GM19468 (cell line): ENCODE results near the gene ST3GAL3.
"Not testable (repeated sequence)": the region's sequence is repeated elsewhere in the genome, so short reads cannot be mapped to it uniquely, and the experiment has no call there.

Source experiments
- ATAC-seq: cut with Tn5 transposase; IDR thresholded peaks from one replicate; pipeline ENCODE4 v1.9.1; 2021; ENCODE audit warnings: mild to moderate bottlenecking, moderate library complexity, moderate number of reproducible peaks; ENCODE audit not compliant: unreplicated experiment; ENCODE audit errors: extremely low read depth

ST3GAL3 gene

DNA sequence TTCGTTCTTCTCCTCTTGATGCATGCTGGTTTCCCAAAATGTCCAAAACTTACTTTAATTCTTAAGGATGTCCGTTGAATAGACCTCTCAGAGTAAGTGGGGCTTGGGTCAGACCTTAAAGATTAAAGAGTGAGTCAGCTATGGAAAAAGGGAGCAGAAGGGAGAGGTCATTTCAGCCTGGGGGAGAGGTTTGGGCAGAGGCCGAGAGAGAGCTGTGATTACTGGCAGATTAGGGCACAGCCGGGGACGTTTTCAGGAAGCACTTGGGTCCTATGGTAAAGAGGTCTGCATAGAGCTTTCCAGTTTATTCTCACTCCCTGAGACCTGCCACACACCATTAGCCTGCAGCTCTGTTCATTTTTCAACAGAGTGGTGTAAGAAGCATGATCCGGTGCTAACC lies 14.0 kb upstream of the ST3GAL3 start:
- no peak for ATAC-seq

DNA sequence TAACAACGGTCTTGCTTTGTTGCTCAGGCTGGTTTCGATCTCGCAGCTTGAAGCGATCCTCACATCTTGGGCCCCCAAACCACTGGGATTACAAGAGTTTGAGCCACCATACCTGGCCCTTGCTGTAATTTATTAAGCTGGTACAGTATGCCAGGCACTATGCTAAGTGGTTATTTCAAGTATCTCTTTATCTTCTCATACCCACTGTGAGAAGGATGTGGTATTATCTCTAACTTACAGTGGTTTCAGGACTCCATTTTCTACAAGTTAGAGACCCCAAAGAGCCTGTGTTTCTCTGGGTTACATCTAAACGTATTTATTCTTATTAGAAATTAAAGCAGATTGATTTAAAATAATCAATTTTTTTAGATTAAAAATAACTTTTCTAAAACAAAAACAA lies 8.1 kb upstream of the ST3GAL3 start:
- ATAC-seq: no peak

DNA sequence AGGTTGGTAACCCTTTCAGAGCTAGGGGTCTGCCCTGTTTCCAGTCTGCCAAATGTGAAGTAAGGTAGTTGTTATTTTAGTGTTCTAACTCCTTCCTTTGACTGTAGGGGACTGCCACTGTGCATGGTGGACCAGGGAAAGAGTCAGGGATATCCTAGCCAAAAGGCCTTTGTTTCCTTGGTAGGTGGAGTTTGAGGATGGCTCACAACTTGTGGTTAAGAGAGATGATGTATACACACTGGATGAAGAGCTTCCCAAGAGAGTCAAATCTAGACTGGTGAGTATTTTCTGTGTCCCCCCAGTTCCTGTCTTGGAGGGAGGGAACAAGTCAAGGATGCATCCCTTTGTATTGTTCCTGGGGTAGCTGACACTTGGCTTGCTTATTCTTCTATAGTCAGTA lies 3.5 kb upstream of the ST3GAL3 start:
- no peak for ATAC-seq

DNA sequence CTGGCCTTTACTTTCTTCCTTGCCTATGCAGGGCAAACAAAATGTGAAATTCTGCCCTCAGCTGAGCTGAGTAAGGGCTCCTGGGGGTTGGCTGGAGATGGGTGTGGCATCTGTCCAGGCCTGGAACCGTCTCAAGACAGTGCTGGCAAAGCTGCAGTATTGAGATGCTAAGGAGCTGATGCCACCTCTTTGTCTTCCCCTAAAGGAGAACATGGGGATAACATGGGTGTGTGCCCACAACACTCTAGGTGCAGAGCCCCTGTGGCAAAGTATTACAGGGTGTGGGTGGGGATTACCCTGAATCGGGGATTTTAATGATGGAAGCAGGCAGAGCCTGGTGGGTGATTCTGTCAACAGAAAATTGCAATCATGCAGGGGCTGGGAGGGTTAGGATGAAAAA lies 2.5 kb upstream of the ST3GAL3 start:
- ATAC-seq: no peak

DNA sequence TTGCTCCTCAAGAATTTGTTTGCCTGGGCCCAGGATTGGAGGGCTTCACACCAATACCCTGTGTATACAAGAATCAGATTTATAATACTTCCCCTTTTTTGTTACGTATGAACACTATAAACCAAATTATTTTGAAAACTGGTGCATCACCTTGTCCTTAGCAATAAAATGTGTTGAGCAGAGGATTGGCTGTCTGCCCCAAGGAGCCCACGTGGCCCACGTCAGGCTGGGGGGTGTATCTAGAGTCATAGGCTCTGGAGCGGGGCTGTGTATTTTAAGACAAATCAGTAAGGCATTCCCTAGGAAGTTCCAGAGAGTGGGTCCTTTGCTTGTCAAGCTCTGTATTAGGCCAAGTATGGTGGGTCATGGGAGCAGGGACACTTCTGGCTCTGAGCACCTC lies 2.0 kb upstream of the ST3GAL3 start:
- no peak for ATAC-seq

DNA sequence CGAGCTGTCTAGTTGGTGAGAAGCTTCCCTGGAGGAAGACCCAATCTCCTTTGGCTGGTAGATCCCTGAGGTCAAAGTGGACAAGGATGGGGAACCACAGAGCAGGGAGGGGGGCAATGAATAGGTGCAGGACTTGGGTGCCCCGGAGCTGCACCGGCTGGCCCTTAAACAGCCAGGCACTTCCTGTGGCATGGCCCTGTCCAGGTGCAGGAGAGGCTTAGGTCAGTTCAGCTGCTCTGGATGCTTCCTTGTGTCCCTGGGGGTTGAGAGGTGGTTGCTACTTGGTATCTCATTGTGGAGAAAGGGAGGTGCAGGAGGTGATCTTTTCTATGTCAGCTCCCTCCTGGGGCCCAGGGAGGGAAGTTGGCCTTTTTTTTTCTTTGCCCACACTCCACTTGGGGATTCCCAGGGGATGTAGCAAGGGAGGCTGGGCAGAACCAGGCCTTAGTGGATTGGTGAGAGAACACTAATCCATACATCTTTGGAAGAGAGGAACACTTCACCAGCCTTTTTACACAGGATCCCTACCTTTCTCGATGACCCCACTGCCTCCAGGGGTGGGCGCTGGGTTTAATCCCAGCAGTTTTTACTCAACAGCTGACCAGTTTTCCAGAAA lies 1.2 kb upstream of the ST3GAL3 start:
- no peak for ATAC-seq

DNA sequence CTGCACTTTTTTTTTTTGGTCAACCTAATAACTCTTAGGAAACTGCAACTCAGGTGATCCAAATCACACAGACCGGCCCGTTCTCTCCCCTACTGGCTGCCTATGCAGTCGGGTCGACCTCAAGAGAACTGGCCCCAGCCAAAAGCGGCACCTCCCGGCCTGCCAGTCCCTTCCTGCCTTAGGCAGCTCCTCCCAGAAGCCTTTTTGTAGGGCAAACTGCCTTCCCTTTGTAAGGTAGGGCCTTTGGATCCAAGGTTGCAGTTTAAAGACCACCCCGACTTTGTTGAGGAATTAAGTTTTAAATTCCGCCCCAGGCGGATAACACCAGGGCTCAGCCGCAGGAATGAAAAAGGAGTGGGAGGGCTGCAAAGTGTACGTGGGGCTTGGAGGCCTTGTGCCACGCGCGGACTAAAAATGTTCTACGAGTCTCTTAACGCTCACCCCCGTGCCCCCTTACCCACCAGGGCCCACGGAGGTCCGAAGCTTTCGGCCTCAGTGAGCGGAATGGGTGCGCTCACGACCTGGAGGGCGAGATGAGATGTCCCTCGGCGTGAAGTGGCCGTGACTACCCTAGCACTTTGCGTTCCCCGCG lies 642 bp upstream of the ST3GAL3 start:
- no peak for ATAC-seq

DNA sequence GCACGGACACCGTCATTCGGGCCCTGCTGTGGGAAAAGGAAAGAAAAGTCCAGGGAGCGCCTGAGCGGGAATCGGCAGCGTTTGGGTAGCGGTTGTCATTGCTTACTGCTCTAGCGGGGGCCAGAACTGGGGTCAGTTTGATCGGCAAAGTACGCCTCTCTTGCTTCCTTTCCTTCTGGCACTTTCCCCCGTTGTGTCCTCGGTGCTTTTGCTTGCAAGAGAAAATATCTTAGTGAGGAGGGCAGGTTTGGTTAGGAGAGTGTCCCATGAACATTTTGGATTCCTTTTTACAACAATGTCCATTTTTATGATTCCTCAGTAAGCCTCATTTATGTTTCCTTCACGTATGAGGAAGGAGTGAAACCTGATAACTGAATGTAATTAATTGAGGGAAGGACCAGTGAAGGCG lies 670 bp downstream of the ST3GAL3 start:
- ATAC-seq: no peak

DNA sequence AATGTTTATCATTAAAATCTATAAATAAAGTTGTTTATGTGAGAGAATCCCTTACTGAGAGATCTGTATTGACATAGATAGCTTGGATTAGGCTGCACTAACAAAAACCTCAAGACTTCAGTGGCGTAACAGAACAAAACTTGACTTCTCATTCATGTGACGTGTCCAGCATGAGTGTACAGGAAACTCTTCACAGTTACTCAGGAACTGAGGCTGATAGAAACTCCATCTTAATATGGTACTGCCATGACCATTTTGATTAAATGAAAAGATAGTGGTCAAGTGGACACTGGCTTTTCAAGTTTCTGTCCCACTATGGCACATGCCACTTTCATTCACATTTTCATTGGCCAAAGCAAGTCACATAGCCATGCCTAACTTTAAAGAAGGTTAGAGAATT lies 3.7 kb downstream of the ST3GAL3 start:
- no peak for ATAC-seq

DNA sequence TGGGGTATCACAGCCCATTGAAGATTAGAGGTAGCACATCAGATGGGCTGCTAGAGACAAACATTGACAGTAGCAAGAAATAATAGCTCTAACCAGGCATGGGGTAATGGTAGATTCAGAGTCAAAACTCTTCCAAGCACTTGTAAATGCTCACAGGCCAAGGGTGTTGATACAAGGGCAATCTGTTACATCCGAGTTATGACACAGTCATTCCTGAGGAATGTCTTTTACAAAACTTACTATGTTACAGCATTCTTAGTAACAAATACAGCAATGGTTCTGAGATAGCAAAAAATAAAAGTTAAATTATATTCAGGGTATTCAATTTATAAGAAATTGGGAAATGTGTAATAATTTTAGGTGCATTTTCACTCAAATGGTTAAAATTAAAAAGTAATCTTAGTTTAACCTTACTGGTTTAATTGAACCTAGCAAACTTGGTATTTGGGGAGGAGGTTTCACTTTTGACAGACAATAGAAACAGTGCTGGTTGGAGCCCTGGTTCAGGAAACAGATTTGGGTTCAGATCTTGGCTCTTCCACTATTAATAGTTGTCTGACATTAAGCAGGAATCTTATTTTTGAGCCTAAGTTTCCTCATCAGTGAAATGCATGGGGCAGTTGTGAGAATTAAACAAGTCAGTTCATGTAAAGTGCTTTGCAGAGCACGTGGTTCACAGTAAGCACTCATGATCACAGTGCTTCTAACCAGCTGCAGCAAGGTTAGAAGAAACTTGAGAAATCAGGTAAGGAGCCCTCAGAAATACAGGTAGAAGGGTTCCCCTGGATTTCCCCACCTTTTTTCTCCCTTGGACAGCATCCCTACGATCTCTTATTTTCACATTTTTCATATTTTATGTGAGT lies 4.4 kb downstream of the ST3GAL3 start:
- no peak for ATAC-seq

DNA sequence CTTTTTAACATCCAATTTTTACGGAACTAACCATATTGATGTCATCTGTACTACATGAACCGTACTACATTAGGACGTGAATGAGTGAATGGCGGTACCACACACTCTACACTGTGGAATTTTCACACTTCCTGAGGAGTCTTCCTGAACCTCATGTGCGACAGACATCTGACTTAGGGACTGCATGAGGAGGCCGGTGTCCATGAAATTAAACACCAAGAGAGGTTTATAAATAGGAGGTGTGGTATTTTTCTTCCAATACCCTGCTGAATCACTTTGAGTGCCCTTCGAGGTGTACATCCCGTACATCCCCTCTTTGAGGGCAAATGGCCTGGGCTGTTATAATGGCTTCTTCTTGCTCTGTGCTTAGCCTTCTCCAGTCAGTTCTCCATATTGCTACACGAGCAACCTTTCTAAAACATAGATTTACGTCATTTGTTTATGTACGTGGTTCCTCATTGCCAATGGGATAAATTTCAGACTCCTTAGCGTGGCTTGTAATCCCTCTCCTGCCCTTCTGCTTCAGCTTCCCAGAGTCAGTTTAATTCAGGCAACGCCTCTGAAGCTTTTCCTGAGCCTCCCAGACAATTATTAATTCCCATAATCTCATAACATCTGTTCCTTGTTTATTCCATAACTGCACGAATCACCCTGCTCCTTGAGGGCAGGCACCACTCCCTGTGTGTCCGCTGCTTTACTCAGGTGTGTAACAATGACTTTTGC lies 9.4 kb downstream of the ST3GAL3 start:
- ATAC-seq: no peak

DNA sequence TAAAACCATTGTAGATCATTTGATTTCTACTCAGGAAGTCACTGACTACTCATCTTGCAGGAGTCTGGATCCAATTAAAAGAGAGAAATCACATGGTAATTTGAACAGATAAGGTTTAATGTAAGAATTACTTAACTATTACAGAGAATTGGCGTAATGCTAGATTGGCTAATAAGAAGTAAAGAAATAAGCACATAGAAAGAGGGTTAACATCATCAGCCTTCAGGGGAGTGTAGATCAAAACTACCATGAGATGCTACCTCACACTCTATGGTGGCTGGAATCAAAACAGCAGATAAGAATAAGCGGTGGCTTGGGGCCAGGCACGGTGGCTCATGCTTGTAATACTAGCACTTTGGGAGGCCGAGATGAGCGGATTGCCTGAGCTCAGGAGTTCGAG lies 11.7 kb downstream of the ST3GAL3 start:
- ATAC-seq: no peak

DNA sequence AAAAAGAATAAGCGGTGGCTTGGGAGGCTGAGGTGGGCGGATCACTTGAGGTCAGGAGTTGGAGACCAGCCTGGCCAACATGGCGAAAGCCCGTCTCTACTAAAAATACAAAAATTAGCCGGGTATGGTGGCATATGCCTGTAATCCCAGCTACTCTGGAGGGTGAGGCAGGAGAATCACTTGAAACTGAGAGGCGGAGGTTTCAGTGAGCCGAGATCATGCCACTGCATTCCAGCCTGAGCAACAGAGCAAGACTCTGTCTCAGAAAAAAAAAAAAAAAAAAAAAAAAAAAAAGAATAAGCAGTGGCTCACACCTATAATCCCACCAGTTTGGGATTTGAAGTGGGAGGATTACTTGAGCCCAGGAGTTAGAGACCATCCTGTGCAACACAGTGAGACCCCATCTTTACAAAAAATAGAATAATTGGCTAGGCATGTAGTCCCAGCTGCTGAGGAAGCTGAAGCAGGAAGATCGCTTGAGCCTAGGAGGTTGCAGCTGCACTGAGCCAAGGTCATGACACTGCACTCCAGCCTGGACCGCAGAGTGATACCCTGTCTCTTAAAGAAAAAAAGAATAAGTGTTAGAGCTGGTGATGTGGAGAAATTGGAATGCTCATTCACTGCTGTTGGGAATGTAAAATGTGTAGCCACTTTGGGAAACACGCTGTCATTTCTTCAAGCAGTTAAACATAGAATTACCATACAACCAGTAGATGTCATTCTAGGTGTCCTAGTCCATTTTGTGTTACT lies 12.5 kb downstream of the ST3GAL3 start:
- not testable (repeated sequence) for ATAC-seq

DNA sequence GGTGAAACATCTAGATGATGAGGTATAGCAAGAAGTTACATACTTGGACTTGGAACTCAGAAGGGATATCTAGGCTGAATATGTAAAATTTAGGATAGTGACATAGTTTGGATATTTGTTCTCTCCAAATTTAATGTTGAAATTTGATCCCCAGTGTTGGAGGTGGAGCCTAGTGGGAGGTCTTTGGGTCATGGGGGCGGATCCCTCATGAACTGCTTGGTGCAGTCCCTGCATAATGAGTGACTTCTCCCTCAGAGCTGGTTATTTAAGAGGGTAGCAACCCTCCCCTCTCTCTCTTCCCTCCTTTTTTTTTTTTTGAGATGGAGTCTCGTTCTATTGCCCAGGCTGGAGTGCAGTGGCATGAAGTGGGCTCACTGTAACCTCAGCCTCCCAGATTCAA lies 15.5 kb downstream of the ST3GAL3 start:
- no peak for ATAC-seq

DNA sequence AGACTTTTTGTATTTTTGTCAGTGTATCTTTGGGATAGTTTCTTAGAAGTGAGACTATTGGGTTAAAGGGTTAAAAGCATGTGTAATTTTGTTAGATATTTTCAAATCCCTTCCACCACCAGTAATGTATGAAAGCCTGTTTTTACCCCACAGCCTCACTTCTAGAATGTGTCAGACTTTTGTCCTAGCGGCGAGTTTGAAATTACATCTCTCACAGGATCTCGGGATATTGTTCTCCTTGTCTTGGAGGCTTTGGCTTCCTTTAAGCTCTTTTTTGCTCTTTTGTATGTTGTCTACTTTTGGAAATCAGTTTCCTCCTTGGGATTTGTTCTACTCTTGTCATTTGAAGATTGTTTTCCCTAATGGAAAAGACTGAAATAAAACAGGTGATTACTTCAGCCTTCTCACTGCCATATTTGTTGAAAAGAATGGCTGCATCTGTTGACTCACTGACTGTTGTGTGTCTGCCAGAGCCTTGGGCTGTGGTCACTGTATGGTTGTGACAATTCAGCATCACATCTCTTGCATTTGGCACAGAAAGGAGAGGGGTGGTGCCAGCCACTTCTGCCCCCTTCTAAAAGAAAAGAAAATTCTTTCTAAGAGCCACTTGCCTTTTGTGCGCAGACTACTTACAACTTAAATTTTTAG lies 22.6 kb downstream of the ST3GAL3 start:
- no peak for ATAC-seq

DNA sequence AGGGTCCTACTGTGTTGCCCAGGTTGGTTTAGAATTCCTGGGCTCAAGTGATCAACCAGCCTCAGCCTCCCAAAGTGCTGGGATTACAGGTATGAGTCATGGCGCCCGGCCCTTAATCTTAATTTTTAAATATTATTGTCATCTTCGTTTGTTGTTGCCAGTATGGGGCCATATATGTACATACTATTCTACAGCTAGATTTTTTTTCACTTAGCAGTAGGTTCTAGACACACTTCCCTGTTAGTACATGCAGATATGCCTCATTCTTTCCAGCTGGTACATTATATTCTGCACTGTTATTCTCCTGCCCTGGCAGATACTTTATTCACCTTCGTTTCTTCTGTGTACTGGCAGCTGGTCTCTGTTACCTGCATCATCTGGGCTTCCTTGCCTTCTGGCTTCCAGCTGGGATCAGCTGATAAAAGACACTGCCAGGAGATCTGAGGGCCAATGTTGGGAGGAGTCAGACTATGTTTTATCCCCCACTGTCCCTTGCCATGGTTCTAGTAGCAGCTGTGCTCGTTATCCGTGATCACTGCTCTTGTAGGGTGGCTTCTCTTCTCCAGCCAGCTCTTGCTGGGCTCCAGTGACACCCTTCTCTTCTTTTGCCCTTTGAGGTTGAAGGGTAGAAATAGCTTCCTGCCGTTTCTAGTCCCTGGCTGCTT lies 24.7 kb downstream of the ST3GAL3 start:
- ATAC-seq: no peak

DNA sequence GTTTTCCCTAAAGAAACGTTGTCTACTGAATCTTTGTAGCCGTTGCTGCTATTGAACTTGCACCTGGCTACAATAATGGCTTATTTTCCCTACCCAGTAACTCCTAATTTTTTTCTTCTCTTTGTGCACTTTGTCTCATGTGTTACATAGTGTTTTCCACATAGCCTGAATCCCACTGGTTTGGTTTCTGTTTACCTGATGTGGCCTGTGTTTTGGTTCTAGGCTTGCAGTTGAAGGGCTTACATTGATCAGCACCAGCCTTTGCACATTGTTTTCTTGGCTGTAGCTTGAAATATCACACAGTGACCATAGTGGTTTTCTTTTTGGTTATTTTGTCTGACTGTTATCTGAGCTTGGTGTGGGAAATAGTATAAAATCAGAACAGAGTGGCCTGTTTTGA lies 29.5 kb downstream of the ST3GAL3 start:
- no peak for ATAC-seq

DNA sequence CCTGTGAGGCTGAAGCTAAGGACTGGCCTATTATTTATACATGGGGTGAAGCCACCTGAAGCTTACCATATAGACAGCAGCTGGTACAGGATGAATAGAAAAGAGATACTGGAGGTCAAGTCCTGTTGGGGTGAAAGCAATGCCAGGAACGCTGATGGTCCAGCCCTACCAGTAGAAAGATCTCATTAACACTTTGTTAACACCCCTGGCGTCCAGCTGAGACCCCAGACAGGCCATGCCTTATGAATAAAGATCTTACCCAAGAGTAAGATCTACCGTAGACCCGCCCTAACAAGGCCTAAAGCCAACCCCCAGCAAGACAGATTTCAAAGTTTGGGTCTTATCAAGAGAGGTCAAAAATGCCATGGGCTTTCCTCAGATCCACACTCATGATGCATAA lies 34.7 kb downstream of the ST3GAL3 start:
- no peak for ATAC-seq

DNA sequence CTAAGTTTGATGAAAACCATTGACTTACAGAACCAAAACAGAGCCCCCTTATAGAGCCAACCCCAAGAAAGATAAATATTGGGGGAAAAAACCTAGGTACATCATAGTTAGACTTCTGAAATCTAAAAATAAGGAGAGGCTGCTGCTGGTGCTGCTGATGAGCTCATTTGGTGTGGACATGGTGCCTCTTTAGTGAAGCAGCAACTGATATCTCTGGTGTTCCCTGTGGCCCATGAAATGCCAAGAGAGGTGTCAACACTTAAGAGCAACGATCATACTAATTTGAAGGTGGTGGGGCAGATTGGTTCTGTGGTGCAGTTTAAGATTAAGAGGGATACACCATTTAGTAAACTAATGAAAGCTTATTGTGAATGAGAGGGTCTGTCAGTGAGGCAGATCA lies 35.9 kb downstream of the ST3GAL3 start:
- no peak for ATAC-seq
